HepG2 (cell line): ENCODE results near the gene TMEM108. TPM values are rescaled to one million over a fixed set of nuclear protein-coding genes. Genes with fewer than 3 reads are reported as not detected.

ENCODE experiments used
- ATAC-seq: fragments of 200-7000 bp; cut with Tn5 transposase; 3 replicates; pipeline ENCODE4 v1.9.1; 2020; ENCODE audit warnings: mild to moderate bottlenecking, moderate library complexity
- BruUV-seq: library from RNA; stranded (reverse); fragments of 400-500 nt; replicated peaks from 2 replicates; lab custom pipeline; 2021; lab: Mats Ljungman, UMichigan
- CTCF ChIA-PET: fragments of 300-600 bp; formaldehyde crosslinking; extraction: SDS; loops from one replicate; lab custom pipeline; 2021; ENCODE audit warnings: low total read pairs, inconsistent platforms, low intra/inter-chr PET ratio; lab: Yijun Ruan, JAX
- POLR2A ChIA-PET: fragments of 350-600 bp; sonication (Branson Sonifier 250); formaldehyde crosslinking; loops from one replicate; lab custom pipeline; 2020; ENCODE audit warnings: antibody characterized with exemption, inconsistent platforms; lab: Yijun Ruan, JAX
- DNase-seq: peaks from one replicate; pipeline ENCODE4 v3.0.0-alpha.2; 2015; ENCODE audit warnings: low spot score
- FAIRE-seq: peaks from 3 replicates; lab custom pipeline; 2011; peaks lifted over from hg19 to GRCh38; lab: Jason Lieb, UNC
- H2AFZ ChIP-seq: one replicate; pipeline ENCODE4 v1.6.1; 2011; ENCODE audit warnings: low read length, inconsistent platforms
- H3K27ac ChIP-seq: fragments of 300-600 bp; 3 replicates; pipeline ENCODE4 v1.8.0; 2011; ENCODE audit warnings: mixed run types, mild to moderate bottlenecking, mixed read lengths, low read length, inconsistent platforms; ENCODE audit not compliant: insufficient read depth; ENCODE audit errors: extremely low read length
- H3K27me3 ChIP-seq, 2 experiments: fragments of 200-600 bp in 1 of 2; 2 replicates in 1 of 2; 3 replicates in 1 of 2; pipeline versions ENCODE4 v1.6.0 to v1.8.0; 2011; ENCODE audit warnings: low read length in 2 of 2, mild to moderate bottlenecking in 2 of 2, moderate library complexity in 2 of 2, inconsistent platforms in 1 of 2; ENCODE audit not compliant: insufficient read depth in 2 of 2, control insufficient read depth in 1 of 2
- H3K36me3 ChIP-seq, 2 experiments: fragments of 200-600 bp in 1 of 2; replicated peaks in 1 of 2; 2 replicates in 1 of 2; 3 replicates in 1 of 2; pipeline versions ENCODE4 v1.5.1 to v1.8.0; 2011; ENCODE audit warnings: low read length in 2 of 2, inconsistent platforms in 1 of 2; ENCODE audit not compliant: insufficient read depth in 2 of 2, control insufficient read depth in 1 of 2
- H3K4me1 ChIP-seq: 2 replicates; pipeline ENCODE4 v1.5.1; 2012; ENCODE audit warnings: low read length, inconsistent platforms; ENCODE audit not compliant: insufficient read depth
- H3K4me2 ChIP-seq: 2 replicates; pipeline ENCODE4 v1.6.0; 2011; ENCODE audit warnings: low read depth, low read length, inconsistent platforms
- H3K4me3 ChIP-seq, 3 experiments: fragments of 200-600 bp in 1 of 3; sonication (generic), shearing (Covaris generic) in 1 of 3; replicated peaks in 1 of 3; 2 replicates each; pipeline ENCODE4 v1.5.1; 2011 to 2016; ENCODE audit warnings: low read length in 3 of 3, inconsistent platforms in 2 of 3, low read depth in 2 of 3, mild to moderate bottlenecking in 2 of 3, control low read depth in 1 of 3, mixed read lengths in 1 of 3; ENCODE audit not compliant: insufficient read depth in 1 of 3
- H3K79me2 ChIP-seq: one replicate; pipeline ENCODE4 v1.6.1; 2011; ENCODE audit warnings: low read length, inconsistent platforms; ENCODE audit not compliant: insufficient read depth
- H3K9ac ChIP-seq: 2 replicates; pipeline ENCODE4 v1.6.0; 2011; ENCODE audit warnings: mild to moderate bottlenecking, low read depth, low read length, inconsistent platforms; ENCODE audit not compliant: insufficient read depth
- H3K9me3 ChIP-seq: 2 replicates; pipeline ENCODE4 v1.5.1; 2012; ENCODE audit warnings: mild to moderate bottlenecking, low read length
- H4K20me1 ChIP-seq: 2 replicates; pipeline ENCODE4 v1.6.0; 2011; ENCODE audit warnings: inconsistent platforms, mild to moderate bottlenecking, low read length, moderate library complexity; ENCODE audit not compliant: insufficient read depth
- AGO1 ChIP-seq: fragments of 200-400 bp; formaldehyde crosslinking; IDR thresholded peaks from 2 replicates; pipeline ENCODE4 v1.6.1; 2017; ENCODE audit warnings: mild to moderate bottlenecking, low read depth, low read length, moderate library complexity; ENCODE audit not compliant: poor library complexity, severe bottlenecking
- BRCA1 ChIP-seq: sonication (generic); formaldehyde crosslinking; IDR thresholded peaks from 2 replicates; pipeline ENCODE4 v1.4.0; 2020; ENCODE audit warnings: missing genetic modification reagents
- CREB1 ChIP-seq, 2 experiments: fragments of 450-650 bp in 1 of 2; IDR thresholded peaks; 2 replicates each; pipeline ENCODE4 v1.6.1; 2016 to 2017; ENCODE audit warnings: control low read depth in 1 of 2, mild to moderate bottlenecking in 1 of 2, missing compliant biosample characterization in 1 of 2, missing genetic modification characterization in 1 of 2
- HOXA9 ChIP-seq: sonication (generic); formaldehyde crosslinking; IDR thresholded peaks from 2 replicates; pipeline ENCODE4 v1.8.1; 2022; ENCODE audit warnings: missing genetic modification reagents, mild to moderate bottlenecking, moderate library complexity, borderline replicate concordance
- MIER2 ChIP-seq: IDR thresholded peaks from 2 replicates; pipeline ENCODE4 v1.6.1; 2016; ENCODE audit warnings: missing biosample characterization, missing genetic modification reagents
- NFE2L2 ChIP-seq: fragments of 150-350 bp; IDR thresholded peaks from 2 replicates; pipeline ENCODE4 v1.6.1; 2014; ENCODE audit warnings: low read length
- ONECUT2 ChIP-seq: sonication (generic); formaldehyde crosslinking; IDR thresholded peaks from 2 replicates; pipeline ENCODE4 v1.4.0; 2020; ENCODE audit warnings: missing genetic modification reagents
- PTBP1 ChIP-seq: fragments of 200-400 bp; formaldehyde crosslinking; IDR thresholded peaks from 2 replicates; pipeline ENCODE4 v1.6.1; 2018; ENCODE audit warnings: low read length, low read depth; ENCODE audit not compliant: poor library complexity, severe bottlenecking
- SNAPC5 ChIP-seq: sonication (generic); formaldehyde crosslinking; IDR thresholded peaks from 2 replicates; pipeline ENCODE4 v1.8.1; 2023; ENCODE audit warnings: mild to moderate bottlenecking, missing genetic modification reagents, borderline replicate concordance
- SRSF1 ChIP-seq: fragments of 200-400 bp; formaldehyde crosslinking; optimal IDR thresholded peaks from 2 replicates; pipeline ENCODE3; 2017; ENCODE audit warnings: mild to moderate bottlenecking, low read depth, low read length, moderate library complexity
- ZNF510 ChIP-seq: sonication (generic); formaldehyde crosslinking; IDR thresholded peaks from 2 replicates; pipeline ENCODE4 v1.4.0; 2020; ENCODE audit warnings: low read depth, mild to moderate bottlenecking, missing genetic modification reagents
- ZNF713 ChIP-seq: sonication (generic); formaldehyde crosslinking; IDR thresholded peaks from 2 replicates; pipeline ENCODE4 v1.4.0; 2020; ENCODE audit warnings: mild to moderate bottlenecking, missing genetic modification reagents
- ZNF737 ChIP-seq: sonication (generic); formaldehyde crosslinking; IDR thresholded peaks from 2 replicates; pipeline ENCODE4 v1.5.0; 2020; ENCODE audit warnings: missing genetic modification reagents, mild to moderate bottlenecking, borderline replicate concordance
- WGBS: methylation state at CpG from one replicate; pipeline ENCODE4 v1.1.6; 2017; ENCODE audit warnings: low lambda C conversion rate; 5-methylcytosine and 5-hydroxymethylcytosine counted together
- in situ Hi-C: cut with HindIII; loops from 2 replicates; pipeline ENCODE4 v1.10.0; 2017; ENCODE audit warnings: low pct_unique_long_range_greater_than_20kb; ENCODE audit not compliant: extremely low pct_ligation_motif_present
- intact Hi-C: fragments of 100-400 bp; cut with micrococcal nuclease; formaldehyde crosslinking; loops from one replicate; pipeline ENCODE4 v1.10.0; 2022; ENCODE audit not compliant: unreplicated experiment
- polyA plus RNA-seq, 8 experiments: library from polyadenylated mRNA; depleted of rRNA in 3 of 8; stranded (reverse) in 7 of 8; unstranded in 1 of 8; fragments of >200 nt; fragmentation: Illumina TruSeq in 4 of 8; extraction: Trizol in 4 of 8; gene quantifications; 2 replicates each; pipeline versions ENCODE4 v1.2.1 to v1.2.3, GENCODE V29; 2011 to 2016; ENCODE audit warnings: low read depth in 4 of 8, missing spikeins in 1 of 8, mixed read lengths in 1 of 8; ENCODE audit not compliant: insufficient read depth in 1 of 8
- total RNA-seq, 5 experiments: library from RNA; depleted of rRNA; stranded (reverse); fragments of >200 nt; fragmentation: Illumina TruSeq; extraction: Trizol; gene quantifications; 2 replicates each; pipeline ENCODE4 v1.2.3, GENCODE V29; 2016; ENCODE audit warnings: low read depth in 1 of 5

The TMEM108 gene
- total and polyA plus RNA-seq, 2 of the 13 experiments (the other 11 are each of a cell fraction or from before 2014, with no cell fraction given): not detected

- TF ChIP-seq HOXA9 (CRISPR knock-in tag): no peak
- TF ChIP-seq MIER2 (CRISPR knock-in tag): no peak
- TF ChIP-seq ZNF737 (CRISPR knock-in tag): no peak
- no peak for TF ChIP-seq ZNF510 (CRISPR knock-in tag)
- TF ChIP-seq PTBP1: no peak
- no peak for TF ChIP-seq SNAPC5 (CRISPR knock-in tag)
- TF ChIP-seq CREB1 (IDR thresholded peaks at IDR 0.05): no peak
- TF ChIP-seq CREB1 (CRISPR knock-in tag; IDR thresholded peaks at IDR 0.05): no peak
- TF ChIP-seq AGO1: no peak
Measured at GRCh38 chr3:133293397-133294110, 255.4 kb downstream of the TMEM108 start (continued).

GRCh38 chr3:133294253-133294652 is 256.1 kb downstream of the TMEM108 start:
- no peaks in the 10 kb centered on the region; a peak in 1 of 5 replicates for H3K27me3 ChIP-seq
- ChIA-PET POLR2A (no interaction called here), CTCF (no interaction called here)
- in situ Hi-C loops (no loop called here), intact Hi-C loops (no loop called here)
- FAIRE-seq (no peak), DNase-seq (no peak), ATAC-seq (no peak)
- no peaks in the 10 kb centered on the region for H3K9me3 ChIP-seq
- no peaks in the 10 kb centered on the region for H3K79me2 ChIP-seq
- 4% methylated on average over 1 of the region's 1 CpG for WGBS
- H3K27ac ChIP-seq: no peak overlapping the region
- no peak overlapping the region for H3K4me3 ChIP-seq
- H3K4me2 ChIP-seq: no peak overlapping the region
- H3K9ac ChIP-seq: no peak overlapping the region
- TF ChIP-seq NFE2L2 (no peak), BRCA1 (CRISPR knock-in tag) (no peak), SRSF1 (no peak), ONECUT2 (no peak), ZNF713 (no peak)
- no peaks in the 10 kb centered on the region for H4K20me1 ChIP-seq
- H3K4me1 ChIP-seq: no peaks in the 10 kb centered on the region
- no peak overlapping the region for H2AFZ ChIP-seq
- BruUV-seq: no TSS peak
- no peaks in the 10 kb centered on the region for H3K36me3 ChIP-seq
